Tibial artery (tissue), 4 donors: ENCODE measurements around the gene GRIA3.

Experiments used
- DNase-seq, 2 donors: peaks; one replicate each; pipeline ENCODE4 v3.0.0-alpha.2; 2019
- H3K27ac ChIP-seq, 2 donors: fragments of 200-600 bp; sonication (generic) in 1 of 2; 1 replicate in 1 of 2; 2 replicates in 1 of 2; pipeline ENCODE4 v1.5.1; 2018 to 2019; ENCODE audit warnings: mild to moderate bottlenecking in 1 of 2
- H3K27me3 ChIP-seq, 2 donors: fragments of 200-600 bp; sonication (generic) in 1 of 2; one replicate each; pipeline versions ENCODE4 v1.5.1 to v1.6.0; 2016 to 2019
- H3K36me3 ChIP-seq, 3 donors: fragments of 200-600 bp; sonication (generic) in 2 of 3; one replicate each; pipeline ENCODE4 v1.5.1; 2016 to 2019; ENCODE audit warnings: mild to moderate bottlenecking in 2 of 3
- H3K4me1 ChIP-seq, 4 donors: fragments of 200-600 bp; sonication (generic) in 2 of 4; 1 replicate in 3 of 4; 2 replicates in 1 of 4; pipeline ENCODE4 v1.5.1; 2016 to 2019
- H3K4me3 ChIP-seq, 2 donors: fragments of 200-600 bp; sonication (generic) in 1 of 2; 1 replicate in 1 of 2; 2 replicates in 1 of 2; pipeline ENCODE4 v1.5.1; 2018 to 2019; ENCODE audit warnings: mild to moderate bottlenecking in 2 of 2
- H3K9me3 ChIP-seq, 3 donors: fragments of 200-600 bp; sonication (generic) in 1 of 3; one replicate each; pipeline ENCODE4 v1.5.1; 2016 to 2019
- CTCF ChIP-seq, 2 experiments: fragments of 200-600 bp in 1 of 2; fragments of 450-650 bp in 1 of 2; IDR thresholded peaks; one replicate each; pipeline ENCODE4 v1.5.1; 2017 to 2019; ENCODE audit warnings: antibody characterized with exemption in 2 of 2, mild to moderate bottlenecking in 1 of 2, moderate library complexity in 1 of 2
- intact Hi-C: fragments of 100-400 bp; cut with DNase I; formaldehyde crosslinking; loops from one replicate; pipeline ENCODE4 v1.15.0; 2023; ENCODE audit warnings: low total_unique reads

The GRIA3 gene

GRCh38 chrX:123171781-123172180 lies 12.3 kb upstream of the GRIA3 start:
- no peaks in the 10 kb centered on the region for H3K4me1 ChIP-seq
- TF ChIP-seq CTCF (IDR thresholded peaks at IDR 0.05), result no peak
- intact Hi-C loops, result no loop called here
- H3K4me3 ChIP-seq, result no peak overlapping the region
- DNase-seq, result no peak
- no peaks in the 10 kb centered on the region for H3K27me3 ChIP-seq
- no peaks in the 10 kb centered on the region for H3K9me3 ChIP-seq
- no peaks in the 10 kb centered on the region for H3K36me3 ChIP-seq
- no peak overlapping the region for H3K27ac ChIP-seq

- intact Hi-C loops, result no loop called here
- no peak overlapping the region for H3K4me3 ChIP-seq
- no peak for TF ChIP-seq CTCF (IDR thresholded peaks at IDR 0.05)
- DNase-seq, result no peak
- no peaks in the 10 kb centered on the region for H3K9me3 ChIP-seq
- no peaks in the 10 kb centered on the region for H3K36me3 ChIP-seq
- no peaks in the 10 kb centered on the region for H3K27me3 ChIP-seq
- H3K4me1 ChIP-seq, result no peaks in the 10 kb centered on the region
- H3K27ac ChIP-seq, result no peak overlapping the region
These were observed 11.2 kb upstream of the GRIA3 start for GRCh38 chrX:123172869-123173268.

- no peak overlapping the region for H3K27ac ChIP-seq
These were observed 10.2 kb upstream of the GRIA3 start for GRCh38 chrX:123173833-123174232.

GRCh38 chrX:123175366-123176122 lies 8.5 kb upstream of the GRIA3 start:
- Histone ChIP-seq H3K4me3 (no peak overlapping the region), H3K4me1 (no peaks in the 10 kb centered on the region), H3K27me3 (no peaks in the 10 kb centered on the region), H3K36me3 (no peaks in the 10 kb centered on the region), H3K27ac (no peak overlapping the region), H3K9me3 (no peaks in the 10 kb centered on the region)
- no peak for DNase-seq
- TF ChIP-seq CTCF (IDR thresholded peaks at IDR 0.05), result no peak
- intact Hi-C loops, result no loop called here

More at GRCh38 chrX:123173833-123174232, 10.2 kb upstream of the GRIA3 start:
- H3K9me3 ChIP-seq, result no peaks in the 10 kb centered on the region
- DNase-seq, result no peak
- no peaks in the 10 kb centered on the region for H3K27me3 ChIP-seq
- intact Hi-C loops, result no loop called here
- H3K36me3 ChIP-seq, result no peaks in the 10 kb centered on the region
- H3K4me1 ChIP-seq, result no peaks in the 10 kb centered on the region
- no peak overlapping the region for H3K4me3 ChIP-seq
- TF ChIP-seq CTCF (IDR thresholded peaks at IDR 0.05), result no peak

GRCh38 chrX:123181233-123181914 lies 2.7 kb upstream of the GRIA3 start:
- H3K9me3 ChIP-seq, result no peaks in the 10 kb centered on the region
- H3K4me1 ChIP-seq, result peaks cover 0 to 2% (median 0%) of the 10 kb centered on the region in 4 donors
- no peak for TF ChIP-seq CTCF (IDR thresholded peaks at IDR 0.05)
- no peak overlapping the region for H3K27ac ChIP-seq
- no peaks in the 10 kb centered on the region for H3K27me3 ChIP-seq
- DNase-seq, result no peak
- intact Hi-C loops, result no loop called here
- no peak overlapping the region for H3K4me3 ChIP-seq
- H3K36me3 ChIP-seq, result no peaks in the 10 kb centered on the region
